ENCODE measurements around the gene USP17L12.
"Not testable (repeated sequence)": the region's sequence is repeated elsewhere in the genome, so short reads cannot be mapped to it uniquely, and the experiment has no call there.

USP17L12 gene, protein sequence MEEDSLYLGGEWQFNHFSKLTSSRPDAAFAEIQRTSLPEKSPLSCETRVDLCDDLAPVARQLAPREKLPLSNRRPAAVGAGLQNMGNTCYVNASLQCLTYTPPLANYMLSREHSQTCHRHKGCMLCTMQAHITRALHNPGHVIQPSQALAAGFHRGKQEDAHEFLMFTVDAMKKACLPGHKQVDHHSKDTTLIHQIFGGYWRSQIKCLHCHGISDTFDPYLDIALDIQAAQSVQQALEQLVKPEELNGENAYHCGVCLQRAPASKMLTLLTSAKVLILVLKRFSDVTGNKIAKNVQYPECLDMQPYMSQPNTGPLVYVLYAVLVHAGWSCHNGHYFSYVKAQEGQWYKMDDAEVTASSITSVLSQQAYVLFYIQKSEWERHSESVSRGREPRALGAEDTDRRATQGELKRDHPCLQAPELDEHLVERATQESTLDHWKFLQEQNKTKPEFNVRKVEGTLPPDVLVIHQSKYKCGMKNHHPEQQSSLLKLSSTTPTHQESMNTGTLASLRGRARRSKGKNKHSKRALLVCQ

DNA sequence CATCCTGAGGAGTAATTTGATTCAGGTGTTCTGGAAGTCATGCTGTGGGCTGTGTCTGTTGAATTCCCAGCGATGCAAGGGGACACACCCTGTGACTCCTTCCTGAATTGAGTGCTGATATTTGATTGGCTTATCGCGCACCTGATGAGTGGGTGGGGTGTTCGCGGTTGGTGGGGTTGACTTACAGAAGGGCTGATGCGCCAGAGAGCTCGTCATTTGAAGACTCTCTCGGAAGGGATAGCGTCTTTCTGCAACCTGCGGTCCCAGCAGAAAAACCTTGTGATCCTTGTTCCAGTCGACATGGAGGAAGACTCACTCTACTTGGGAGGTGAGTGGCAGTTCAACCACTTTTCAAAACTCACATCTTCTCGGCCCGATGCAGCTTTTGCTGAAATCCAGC, at the start of gene USP17L12:
Gene USP17L12, plus strand, starts transcription at position 301 of the 400 bp plus-strand sequence. Its CDS starts 0 bp downstream, at position 301.
- DNase-seq, result not testable (repeated sequence)

DNA sequence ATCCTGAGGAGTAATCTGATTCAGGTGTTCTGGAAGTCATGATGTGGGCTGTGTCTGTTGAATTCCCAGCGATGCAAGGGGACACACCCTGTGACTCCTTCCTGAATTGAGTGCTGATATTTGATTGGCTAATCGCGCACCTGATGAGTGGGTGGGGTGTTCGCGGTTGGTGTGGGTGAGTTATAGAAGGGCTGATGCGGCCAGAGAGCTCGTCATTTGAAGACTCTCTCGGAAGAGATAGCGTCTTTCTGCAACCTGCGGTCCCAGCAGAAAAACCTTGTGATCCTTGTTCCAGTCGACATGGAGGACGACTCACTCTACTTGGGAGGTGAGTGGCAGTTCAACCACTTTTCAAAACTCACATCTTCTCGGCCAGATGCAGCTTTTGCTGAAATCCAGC, 9.6 kb upstream of the USP17L12 start, which contains the start of gene USP17L10:
Gene USP17L10, plus strand, starts transcription at position 301 of the 400 bp plus-strand sequence. Its CDS starts 0 bp downstream, at position 301.
- not testable (repeated sequence) for DNase-seq

DNA sequence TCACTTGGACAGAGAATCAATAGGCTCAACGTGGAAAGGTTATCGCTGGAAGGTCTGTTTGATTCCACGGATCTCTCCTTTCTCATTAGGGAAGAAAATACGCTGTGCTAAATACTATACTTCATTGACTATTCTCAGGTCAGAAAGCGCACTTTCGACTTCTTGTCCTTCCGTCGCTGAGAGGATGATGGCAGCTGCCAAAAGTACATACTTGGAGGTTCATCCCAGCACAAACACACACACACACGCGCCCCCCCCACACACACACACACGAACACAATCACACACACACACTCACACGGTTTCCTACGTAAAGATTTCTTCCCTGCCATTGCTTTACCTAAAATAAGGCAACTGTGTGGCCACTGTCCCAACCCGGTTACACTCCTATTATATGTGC, 5.3 kb upstream of the USP17L12 start:
- not testable (repeated sequence) for DNase-seq

DNA sequence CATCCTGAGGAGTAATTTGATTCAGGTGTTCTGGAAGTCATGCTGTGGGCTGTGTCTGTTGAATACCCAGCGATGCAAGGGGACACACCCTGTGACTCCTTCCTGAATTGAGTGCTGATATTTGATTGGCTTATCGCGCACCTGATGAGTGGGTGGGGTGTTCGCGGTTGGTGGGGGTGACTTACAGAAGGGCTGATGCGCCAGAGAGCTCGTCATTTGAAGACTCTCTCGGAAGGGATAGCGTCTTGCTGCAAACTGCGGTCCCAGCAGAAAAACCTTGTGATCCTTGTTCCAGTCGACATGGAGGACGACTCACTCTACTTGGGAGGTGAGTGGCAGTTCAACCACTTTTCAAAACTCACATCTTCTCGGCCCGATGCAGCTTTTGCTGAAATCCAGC, 4.8 kb upstream of the USP17L12 start, which contains the start of gene USP17L11:
Gene USP17L11, plus strand, starts transcription at position 301 of the 400 bp plus-strand sequence. Its CDS starts 0 bp downstream, at position 301.
- not testable (repeated sequence) for DNase-seq

DNA sequence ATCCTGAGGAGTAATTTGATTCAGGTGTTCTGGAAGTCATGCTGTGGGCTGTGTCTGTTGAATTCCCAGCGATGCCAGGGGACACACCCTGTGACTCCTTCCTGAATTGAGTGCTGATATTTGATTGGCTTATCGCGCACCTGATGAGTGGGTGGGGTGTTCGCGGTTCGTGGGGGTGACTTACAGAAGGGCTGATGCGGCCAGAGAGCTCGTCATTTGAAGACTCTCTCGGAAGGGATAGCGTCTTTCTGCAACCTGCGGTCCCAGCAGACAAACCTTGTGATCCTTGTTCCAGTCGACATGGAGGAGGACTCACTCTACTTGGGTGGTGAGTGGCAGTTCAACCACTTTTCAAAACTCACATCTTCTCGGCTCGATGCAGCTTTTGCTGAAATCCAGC, 4.6 kb downstream of the USP17L12 start, which contains the start of gene USP17L13:
Gene USP17L13, plus strand, starts transcription at position 301 of the 400 bp plus-strand sequence. Its CDS starts 0 bp downstream, at position 301.
- DNase-seq, result not testable (repeated sequence)

DNA sequence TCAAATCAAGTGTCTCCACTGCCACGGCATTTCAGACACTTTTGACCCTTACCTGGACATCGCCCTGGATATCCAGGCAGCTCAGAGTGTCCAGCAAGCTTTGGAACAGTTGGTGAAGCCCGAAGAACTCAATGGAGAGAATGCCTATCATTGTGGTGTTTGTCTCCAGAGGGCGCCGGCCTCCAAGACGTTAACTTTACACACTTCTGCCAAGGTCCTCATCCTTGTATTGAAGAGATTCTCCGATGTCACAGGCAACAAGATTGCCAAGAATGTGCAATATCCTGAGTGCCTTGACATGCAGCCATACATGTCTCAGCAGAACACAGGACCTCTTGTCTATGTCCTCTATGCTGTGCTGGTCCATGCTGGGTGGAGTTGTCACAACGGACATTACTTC, 10.3 kb downstream of the USP17L12 start:
- not testable (repeated sequence) for DNase-seq

DNA sequence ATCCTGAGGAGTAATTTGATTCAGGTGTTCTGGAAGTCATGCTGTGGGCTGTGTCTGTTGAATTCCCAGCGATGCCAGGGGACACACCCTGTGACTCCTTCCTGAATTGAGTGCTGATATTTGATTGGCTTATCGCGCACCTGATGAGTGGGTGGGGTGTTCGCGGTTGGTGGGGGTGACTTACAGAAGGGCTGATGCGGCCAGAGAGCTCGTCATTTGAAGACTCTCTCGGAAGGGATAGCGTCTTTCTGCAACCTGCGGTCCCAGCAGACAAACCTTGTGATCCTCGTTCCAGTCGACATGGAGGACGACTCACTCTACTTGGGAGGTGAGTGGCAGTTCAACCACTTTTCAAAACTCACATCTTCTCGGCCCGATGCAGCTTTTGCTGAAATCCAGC, 14.1 kb downstream of the USP17L12 start, which contains the start of gene USP17L15:
Gene USP17L15, plus strand, starts transcription at position 301 of the 400 bp plus-strand sequence. Its CDS starts 0 bp downstream, at position 301.
- not testable (repeated sequence) for DNase-seq

DNA sequence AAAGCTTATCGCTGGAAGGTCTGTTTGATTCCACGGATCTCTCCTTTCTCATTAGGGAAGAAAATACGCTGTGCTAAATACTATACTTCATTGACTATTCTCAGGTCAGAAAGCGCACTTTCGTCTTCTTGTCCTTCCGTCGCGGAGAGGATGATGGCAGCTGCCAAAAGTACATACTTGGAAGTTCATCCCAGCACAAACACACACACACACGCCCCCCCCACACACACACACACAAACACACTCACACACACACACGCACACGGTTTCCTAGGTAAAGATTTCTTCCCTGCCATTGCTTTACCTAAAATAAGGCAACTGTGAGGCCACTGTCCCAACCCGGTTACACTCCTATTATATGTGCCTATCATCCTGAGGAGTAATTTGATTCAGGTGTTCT, 18.5 kb downstream of the USP17L12 start:
- DNase-seq, result not testable (repeated sequence)

DNA sequence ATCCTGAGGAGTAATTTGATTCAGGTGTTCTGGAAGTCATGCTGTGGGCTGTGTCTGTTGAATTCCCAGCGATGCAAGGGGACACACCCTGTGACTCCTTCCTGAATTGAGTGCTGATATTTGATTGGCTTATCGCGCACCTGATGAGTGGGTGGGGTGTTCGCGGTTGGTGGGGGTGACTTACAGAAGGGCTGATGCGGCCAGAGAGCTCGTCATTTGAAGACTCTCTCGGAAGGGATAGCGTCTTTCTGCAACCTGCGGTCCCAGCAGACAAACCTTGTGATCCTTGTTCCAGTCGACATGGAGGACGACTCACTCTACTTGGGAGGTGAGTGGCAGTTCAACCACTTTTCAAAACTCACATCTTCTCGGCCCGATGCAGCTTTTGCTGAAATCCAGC, 23.6 kb downstream of the USP17L12 start, which contains the start of gene USP17L17:
Gene USP17L17, plus strand, starts transcription at position 301 of the 400 bp plus-strand sequence. Its CDS starts 0 bp downstream, at position 301.
- DNase-seq, result not testable (repeated sequence)

DNA sequence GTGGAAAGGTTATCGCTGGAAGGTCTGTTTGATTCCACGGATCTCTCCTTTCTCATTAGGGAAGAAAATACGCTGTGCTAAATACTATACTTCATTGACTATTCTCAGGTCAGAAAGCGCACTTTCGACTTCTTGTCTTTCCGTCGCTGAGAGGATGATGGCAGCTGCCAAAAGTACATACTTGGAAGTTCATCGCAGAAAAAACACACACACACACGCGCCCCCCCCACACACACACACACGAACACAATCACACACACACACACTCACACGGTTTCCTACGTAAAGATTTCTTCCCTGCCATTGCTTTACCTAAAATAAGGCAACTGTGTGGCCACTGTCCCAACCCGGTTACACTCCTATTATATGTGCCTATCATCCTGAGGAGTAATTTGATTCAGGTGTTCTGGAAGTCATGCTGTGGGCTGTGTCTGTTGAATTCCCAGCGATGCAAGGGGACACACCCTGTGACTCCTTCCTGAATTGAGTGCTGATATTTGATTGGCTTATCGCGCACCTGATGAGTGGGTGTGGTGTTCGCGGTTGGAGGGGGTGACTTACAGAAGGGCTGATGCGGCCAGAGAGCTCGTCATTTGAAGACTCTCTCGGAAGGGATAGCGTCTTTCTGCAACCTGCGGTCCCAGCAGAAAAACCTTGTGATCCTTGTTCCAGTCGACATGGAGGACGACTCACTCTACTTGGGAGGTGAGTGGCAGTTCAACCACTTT, 28.2 kb downstream of the USP17L12 start, which contains the start of gene USP17L18:
Gene USP17L18, plus strand, starts transcription at position 678 of the 728 bp plus-strand sequence. Its CDS starts 0 bp downstream, at position 678.
- DNase-seq, result not testable (repeated sequence)

DNA sequence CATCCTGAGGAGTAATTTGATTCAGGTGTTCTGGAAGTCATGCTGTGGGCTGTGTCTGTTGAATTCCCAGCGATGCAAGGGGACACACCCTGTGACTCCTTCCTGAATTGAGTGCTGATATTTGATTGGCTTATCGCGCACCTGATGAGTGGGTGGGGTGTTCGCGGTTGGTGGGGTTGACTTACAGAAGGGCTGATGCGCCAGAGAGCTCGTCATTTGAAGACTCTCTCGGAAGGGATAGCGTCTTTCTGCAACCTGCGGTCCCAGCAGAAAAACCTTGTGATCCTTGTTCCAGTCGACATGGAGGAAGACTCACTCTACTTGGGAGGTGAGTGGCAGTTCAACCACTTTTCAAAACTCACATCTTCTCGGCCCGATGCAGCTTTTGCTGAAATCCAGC, 33.1 kb downstream of the USP17L12 start, which contains the start of gene USP17L19:
Gene USP17L19, plus strand, starts transcription at position 301 of the 400 bp plus-strand sequence. Its CDS starts 0 bp downstream, at position 301.
- DNase-seq, result not testable (repeated sequence)

DNA sequence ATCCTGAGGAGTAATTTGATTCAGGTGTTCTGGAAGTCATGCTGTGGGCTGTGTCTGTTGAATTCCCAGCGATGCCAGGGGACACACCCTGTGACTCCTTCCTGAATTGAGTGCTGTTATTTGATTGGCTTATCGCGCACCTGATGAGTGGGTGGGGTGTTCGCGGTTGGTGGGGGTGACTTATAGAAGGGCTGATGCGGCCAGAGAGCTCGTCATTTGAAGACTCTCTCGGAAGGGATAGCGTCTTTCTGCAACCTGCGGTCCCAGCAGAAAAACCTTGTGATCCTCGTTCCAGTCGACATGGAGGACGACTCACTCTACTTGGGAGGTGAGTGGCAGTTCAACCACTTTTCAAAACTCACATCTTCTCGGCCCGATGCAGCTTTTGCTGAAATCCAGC, 37.9 kb downstream of the USP17L12 start, which contains the start of gene USP17L20:
Gene USP17L20, plus strand, starts transcription at position 301 of the 400 bp plus-strand sequence. Its CDS starts 0 bp downstream, at position 301.
- not testable (repeated sequence) for DNase-seq

DNA sequence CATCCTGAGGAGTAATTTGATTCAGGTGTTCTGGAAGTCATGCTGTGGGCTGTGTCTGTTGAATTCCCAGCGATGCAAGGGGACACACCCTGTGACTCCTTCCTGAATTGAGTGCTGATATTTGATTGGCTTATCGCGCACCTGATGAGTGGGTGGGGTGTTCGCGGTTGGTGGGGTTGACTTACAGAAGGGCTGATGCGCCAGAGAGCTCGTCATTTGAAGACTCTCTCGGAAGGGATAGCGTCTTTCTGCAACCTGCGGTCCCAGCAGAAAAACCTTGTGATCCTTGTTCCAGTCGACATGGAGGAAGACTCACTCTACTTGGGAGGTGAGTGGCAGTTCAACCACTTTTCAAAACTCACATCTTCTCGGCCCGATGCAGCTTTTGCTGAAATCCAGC, 42.6 kb downstream of the USP17L12 start, which contains the start of gene USP17L21:
Gene USP17L21, plus strand, starts transcription at position 301 of the 400 bp plus-strand sequence. Its CDS starts 0 bp downstream, at position 301.
- DNase-seq, result not testable (repeated sequence)

DNA sequence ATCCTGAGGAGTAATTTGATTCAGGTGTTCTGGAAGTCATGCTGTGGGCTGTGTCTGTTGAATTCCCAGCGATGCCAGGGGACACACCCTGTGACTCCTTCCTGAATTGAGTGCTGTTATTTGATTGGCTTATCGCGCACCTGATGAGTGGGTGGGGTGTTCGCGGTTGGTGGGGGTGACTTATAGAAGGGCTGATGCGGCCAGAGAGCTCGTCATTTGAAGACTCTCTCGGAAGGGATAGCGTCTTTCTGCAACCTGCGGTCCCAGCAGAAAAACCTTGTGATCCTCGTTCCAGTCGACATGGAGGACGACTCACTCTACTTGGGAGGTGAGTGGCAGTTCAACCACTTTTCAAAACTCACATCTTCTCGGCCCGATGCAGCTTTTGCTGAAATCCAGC, 47.4 kb downstream of the USP17L12 start, which contains the start of gene USP17L22:
Gene USP17L22, plus strand, starts transcription at position 301 of the 400 bp plus-strand sequence. Its CDS starts 0 bp downstream, at position 301.
- not testable (repeated sequence) for DNase-seq

Data from amniotic stem cell (primary cell).